Fibroblast of skin of right biceps (primary cell): ENCODE measurements around the gene EFNB3.

Source experiments
- DNase-seq: peaks from one replicate; pipeline ENCODE4 v3.0.0-alpha.2; 2013

The EFNB3 gene, protein sequence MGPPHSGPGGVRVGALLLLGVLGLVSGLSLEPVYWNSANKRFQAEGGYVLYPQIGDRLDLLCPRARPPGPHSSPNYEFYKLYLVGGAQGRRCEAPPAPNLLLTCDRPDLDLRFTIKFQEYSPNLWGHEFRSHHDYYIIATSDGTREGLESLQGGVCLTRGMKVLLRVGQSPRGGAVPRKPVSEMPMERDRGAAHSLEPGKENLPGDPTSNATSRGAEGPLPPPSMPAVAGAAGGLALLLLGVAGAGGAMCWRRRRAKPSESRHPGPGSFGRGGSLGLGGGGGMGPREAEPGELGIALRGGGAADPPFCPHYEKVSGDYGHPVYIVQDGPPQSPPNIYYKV

GRCh38 chr17:7704601-7705268 is at the start of gene EFNB3:
TSS of gene EFNB3 (plus strand) at chr17:7705202. CDS start at chr17:7705599, 397 bp downstream.
- peak; percentile 63 for DNase-seq

DNA sequence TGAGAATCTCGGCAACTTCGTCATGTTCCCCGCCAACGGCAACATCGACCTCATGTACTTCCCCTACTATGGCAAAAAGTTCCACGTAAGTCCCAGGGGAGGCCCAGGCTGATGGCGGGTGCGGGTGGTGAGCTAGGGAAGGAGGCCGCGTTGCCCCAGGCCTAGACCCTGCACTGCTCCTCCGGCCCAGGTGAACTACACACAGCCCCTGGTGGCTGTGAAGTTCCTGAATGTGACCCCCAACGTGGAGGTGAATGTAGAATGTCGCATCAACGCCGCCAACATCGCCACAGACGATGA is 49.5 kb upstream of the EFNB3 start:
- no peak for DNase-seq

DNA sequence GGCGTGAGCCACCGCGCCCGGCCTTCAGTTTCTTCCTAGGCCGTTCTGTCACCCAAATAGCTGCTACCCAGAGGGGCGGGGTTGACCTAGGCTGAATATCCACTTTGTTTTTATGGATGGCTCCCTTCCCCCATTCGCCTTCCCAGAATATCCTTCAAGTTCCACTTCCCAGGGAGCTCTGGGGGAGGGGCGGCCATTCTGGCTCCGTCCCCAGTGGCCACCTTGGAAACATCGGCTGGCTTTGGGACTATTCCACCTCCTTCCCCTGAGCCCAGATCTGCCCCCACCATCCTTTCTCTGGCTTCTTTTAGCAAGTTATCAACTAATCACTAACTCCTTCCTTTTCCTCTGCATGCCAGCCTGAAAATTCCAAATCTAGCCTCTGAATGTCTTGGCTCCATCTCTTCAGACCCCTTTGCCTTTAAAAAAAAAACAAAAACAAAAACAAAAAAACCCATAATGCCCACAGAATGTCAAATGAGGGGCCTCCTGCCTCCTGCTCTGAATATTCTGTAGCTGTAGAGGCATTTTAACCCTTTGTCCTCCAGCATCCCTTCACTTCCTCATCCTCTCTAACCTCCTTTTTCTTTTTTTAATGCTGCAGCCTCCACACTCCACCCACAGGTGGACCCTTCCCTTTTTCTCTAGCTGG is 47.9 kb upstream of the EFNB3 start:
- no peak for DNase-seq

DNA sequence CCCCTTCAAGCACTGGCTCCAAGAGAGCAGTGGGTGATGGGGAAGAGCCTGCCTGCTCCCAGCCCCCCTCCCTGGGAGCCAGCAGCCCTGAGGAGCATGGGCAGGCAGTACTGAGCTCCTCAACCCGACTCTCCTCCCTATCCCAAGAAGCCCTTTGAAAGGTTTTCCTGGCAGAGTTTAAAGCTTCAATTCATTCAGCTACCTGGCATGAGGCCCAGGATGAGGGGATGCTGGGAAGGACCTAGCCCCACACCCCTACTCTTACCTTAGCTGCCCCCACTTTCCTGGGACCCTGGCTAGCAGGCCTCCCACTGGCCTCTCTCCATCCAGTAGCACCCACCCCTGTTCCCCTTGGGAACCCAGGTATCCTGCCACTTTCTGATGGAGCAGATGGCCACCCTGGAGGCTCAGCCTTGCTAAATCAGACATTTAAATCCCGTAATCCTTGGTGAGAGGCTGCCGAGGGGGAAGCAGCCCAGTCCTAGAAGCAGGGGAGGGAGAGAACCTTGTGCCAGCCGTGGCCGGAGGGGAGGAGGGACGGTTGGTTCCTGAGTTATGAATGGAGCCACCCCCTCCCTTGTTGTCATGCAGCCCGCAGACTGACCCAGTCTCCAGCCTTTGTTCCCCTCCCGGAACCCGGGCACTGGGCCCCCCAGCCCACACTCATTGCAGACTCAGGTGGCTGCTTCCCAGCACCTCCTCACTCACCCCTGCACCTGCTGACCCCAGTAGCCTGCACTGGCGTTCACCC is 37.2 kb upstream of the EFNB3 start:
- no peak for DNase-seq

DNA sequence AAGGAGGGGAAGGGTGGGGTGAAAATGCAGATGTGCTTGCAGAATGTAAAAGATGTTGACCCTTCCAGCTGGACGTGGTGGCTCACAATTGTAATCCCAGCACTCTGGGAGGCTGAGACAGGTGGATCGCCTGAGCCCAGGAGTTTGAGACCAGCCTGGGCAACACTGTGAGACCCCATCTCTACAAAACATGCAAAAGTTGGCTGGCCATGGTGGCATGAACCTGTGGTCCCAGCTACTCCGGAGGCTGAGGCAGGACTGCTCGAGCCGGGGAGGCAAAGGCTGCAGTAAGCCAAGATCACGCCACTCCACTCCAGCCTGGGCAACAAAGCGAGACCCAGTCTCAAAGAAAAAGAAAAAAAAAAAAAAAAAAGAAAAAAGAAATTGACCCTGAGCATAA is 36.5 kb upstream of the EFNB3 start:
- DNase-seq, result no peak

DNA sequence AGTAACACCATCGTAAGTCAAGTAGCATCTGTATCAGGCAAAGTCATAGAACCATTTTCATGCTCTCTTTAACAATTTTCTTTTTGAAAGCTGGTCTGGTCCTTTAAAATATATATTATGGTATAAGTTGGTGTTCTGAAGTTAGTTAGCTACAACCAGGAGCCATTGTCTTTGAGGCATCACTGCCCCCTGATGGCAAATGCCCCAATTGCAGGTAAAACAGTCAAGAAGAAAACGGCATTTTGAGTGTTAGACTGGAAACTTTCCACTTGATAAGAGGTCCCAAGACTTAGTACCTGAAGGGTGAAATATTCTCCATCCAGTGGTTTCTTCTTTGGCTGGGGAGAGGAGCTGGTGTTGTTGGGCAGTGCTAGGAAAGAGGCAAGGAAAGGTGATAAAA is 31.8 kb upstream of the EFNB3 start:
- DNase-seq, result no peak

GRCh38 chr17:7674934-7675333 is 30.1 kb upstream of the EFNB3 start:
- no peak for DNase-seq

DNA sequence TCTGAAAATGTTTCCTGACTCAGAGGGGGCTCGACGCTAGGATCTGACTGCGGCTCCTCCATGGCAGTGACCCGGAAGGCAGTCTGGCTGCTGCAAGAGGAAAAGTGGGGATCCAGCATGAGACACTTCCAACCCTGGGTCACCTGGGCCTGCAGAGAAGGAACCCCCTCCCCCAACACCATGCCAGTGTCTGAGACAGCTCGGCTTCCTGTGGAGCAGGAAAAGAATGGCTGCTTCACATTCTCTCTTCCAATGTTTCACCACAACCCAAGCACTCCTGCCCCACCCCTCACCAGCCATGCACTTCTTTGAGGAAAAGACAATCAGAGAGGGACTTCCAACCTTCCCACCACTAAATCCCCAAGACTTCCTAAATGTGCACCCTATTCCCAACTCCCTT is 28.5 kb upstream of the EFNB3 start:
- DNase-seq, result no peak

DNA sequence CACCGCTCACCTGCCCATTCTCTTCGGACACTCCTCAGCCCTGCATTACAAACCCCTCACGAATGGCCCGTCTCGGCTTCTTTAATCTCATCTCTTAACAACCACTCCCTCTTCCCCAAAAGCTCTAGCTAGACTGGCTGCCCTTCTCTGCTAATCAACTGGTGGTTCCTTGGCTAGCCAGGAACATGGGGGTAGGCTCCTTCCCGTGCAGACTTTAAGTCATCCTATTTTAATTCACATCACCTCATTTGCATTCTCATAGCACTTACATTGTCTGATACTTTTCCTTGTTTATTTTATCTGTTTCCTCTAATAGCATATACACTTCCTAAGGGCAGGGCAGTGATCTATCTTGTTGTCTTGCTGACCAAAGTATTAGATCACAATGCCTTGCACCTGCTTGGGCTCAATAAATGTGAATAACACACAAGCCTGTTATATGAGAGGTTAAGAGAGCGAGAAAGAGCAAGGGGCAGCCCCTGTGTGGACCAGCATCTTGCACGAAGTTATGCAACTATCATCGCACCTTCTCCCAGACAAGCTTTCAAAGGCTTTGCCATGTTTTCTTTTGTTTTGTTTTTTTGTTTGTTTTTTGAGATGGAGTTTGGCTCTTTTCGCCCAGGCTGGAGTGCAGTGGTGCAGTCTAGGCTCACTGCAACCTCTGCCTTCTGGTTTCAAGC is 27.5 kb upstream of the EFNB3 start:
- DNase-seq, result no peak

DNA sequence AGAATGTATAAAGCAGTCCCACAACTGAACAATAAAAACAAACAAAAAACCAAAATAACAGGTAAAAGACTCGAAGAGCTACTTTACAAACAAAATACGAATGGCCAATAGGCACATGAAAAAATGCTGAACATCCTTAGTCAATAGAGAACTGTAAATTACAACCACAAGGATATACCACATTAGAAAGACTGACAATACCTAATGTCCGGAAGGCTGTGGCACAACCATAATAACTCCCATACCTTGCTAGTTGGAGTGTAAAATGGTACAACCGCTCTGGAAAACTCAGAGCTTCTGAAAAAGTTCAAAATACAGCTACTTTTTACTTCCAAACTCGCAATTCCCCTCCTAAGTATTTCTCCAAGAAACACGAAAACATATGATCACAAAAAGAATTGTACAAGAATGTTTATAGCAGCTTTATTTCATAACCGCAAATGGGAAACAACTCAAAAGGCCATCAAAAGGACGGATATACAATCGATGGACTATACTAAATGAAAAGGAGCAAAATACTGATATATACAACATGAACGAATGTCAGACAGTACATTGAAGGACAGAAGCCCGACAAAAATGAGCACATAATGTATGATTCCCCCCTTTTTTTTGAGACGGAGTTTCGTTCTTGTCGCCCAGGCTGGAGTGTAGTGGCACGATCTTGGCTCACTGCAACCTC is 20.0 kb upstream of the EFNB3 start:
- DNase-seq, result no peak

- peak; percentile 95 for DNase-seq
Observed at GRCh38 chr17:7685533-7686221, 19.3 kb upstream of the EFNB3 start.

DNA sequence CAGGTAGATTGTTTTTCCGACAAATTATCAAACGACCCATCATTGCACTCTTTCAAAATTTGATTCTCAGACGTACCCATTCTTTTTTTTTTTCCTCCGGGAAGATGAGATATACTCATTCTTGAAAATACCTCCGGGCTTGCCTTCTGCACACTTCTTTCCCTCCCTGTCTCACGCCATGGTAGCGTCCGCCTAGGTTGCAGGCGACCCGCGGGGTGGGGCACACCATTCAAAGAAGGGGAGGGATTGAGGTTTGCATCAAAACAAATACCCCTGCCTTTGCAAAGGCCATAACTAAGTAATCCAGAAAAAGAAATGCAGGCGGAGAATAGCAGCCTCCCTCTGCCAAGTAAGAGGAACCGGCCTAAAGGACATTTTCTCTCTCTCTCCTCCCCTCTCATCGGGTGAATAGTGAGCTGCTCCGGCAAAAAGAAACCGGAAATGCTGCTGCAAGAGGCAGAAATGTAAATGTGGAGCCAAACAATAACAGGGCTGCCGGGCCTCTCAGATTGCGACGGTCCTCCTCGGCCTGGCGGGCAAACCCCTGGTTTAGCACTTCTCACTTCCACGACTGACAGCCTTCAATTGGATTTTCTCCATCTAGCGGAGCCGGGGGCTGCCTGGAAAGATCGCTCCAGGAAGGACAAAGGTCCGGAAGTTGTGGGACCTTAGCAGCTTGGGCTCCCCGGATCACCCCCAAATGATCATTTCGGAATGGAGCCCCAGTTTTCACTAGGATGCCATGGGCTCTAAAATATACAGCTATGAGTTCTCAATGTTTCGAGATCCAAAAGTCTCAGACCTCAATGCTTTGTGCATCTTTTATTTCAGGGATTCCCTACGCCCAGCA is 18.6 kb upstream of the EFNB3 start:
- peak; percentile 89 for DNase-seq

GRCh38 chr17:7687072-7687907 is 17.7 kb upstream of the EFNB3 start, which contains the start of gene TP53:
TSS of gene TP53 (minus strand) at chr17:7687490. CDS start at chr17:7676594, 10,896 bp downstream.
- DNase-seq, result peak; percentile 94

- peak; percentile 99 for DNase-seq
Observed at GRCh38 chr17:7687908-7688807, 16.8 kb upstream of the EFNB3 start, which contains the start of gene WRAP53. TSS of gene WRAP53 (plus strand) at chr17:7688477. CDS start at chr17:7688649, 172 bp downstream.

- DNase-seq, result no peak
Observed at GRCh38 chr17:7688808-7689316, 16.1 kb upstream of the EFNB3 start.

- DNase-seq, result no peak
Observed at GRCh38 chr17:7695586-7695985, 9.4 kb upstream of the EFNB3 start.

DNA sequence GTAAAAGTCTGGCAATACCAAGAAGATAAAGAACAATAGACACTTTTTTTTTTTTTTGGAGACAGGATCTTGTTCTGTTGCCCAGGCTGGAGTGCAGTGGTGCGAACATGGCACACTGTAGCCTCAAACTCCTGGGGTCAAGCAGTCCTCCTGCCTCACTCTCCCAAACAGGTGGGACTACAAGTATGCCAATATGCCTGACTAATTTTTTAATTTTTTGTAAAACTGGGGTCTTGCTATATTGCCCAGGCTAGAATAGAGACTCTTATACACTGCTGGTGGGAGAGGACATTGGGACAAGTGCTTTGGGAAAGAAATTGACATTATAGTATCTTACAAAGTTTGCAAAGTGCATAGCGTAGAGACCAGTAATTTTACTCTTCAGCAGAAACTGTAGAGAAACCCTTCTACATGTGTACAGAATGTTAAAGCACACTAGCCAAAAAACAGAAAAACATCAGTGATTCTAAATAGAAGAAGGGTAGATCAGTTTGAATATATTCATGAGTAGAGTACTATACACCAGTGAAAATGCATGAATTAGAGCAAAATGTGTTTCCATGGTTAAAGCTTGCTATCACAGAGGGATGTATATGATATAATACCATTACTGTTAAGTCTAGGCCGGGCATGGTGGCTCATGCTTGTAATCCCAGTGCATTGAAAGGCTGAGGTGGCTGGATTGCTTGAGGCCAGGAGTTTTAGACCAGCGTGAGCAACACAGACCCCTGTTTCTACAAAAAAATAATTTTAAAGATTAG is 7.0 kb upstream of the EFNB3 start:
- no peak for DNase-seq
